Astrocyte (in vitro differentiated cells and primary cell): ENCODE data around the gene NDUFS3. TPM values are rescaled to one million over a fixed set of nuclear protein-coding genes. Genes with fewer than 3 reads are reported as not detected.
A peak's percentile ranks its signal among the peaks of the same experiment; 100 is the strongest.

Source experiments
- DNase-seq: peaks from one replicate; pipeline ENCODE4 v3.0.0-alpha.2; 2010; ENCODE audit warnings: low read depth
- FAIRE-seq: peaks from 2 replicates; lab custom pipeline; 2011; peaks lifted over from hg19 to GRCh38; lab: Jason Lieb, UNC
- H2AFZ ChIP-seq: 2 replicates; pipeline ENCODE4 v1.6.0; 2012; ENCODE audit warnings: low read depth, low read length, inconsistent platforms
- H3K27ac ChIP-seq: 2 replicates; pipeline ENCODE4 v1.5.1; 2011; ENCODE audit warnings: low read depth, low read length, inconsistent platforms
- H3K27me3 ChIP-seq: 2 replicates; pipeline ENCODE4 v1.6.0; 2011; ENCODE audit warnings: low read length, inconsistent platforms; ENCODE audit not compliant: insufficient read depth
- H3K36me3 ChIP-seq: 2 replicates; pipeline ENCODE4 v1.5.1; 2011; ENCODE audit warnings: low read length, inconsistent platforms; ENCODE audit not compliant: insufficient read depth
- H3K4me1 ChIP-seq: 2 replicates; pipeline ENCODE4 v1.5.1; 2011; ENCODE audit warnings: low read length, inconsistent platforms; ENCODE audit not compliant: insufficient read depth
- H3K4me2 ChIP-seq: 2 replicates; pipeline ENCODE4 v1.6.0; 2012; ENCODE audit warnings: low read length, inconsistent platforms
- H3K4me3 ChIP-seq: 2 replicates; pipeline ENCODE4 v1.5.1; 2011; ENCODE audit warnings: low read depth, mild to moderate bottlenecking, low read length, inconsistent platforms; ENCODE audit not compliant: insufficient read depth
- H3K79me2 ChIP-seq: 2 replicates; pipeline ENCODE4 v1.6.0; 2012; ENCODE audit warnings: mild to moderate bottlenecking, low read length, inconsistent platforms; ENCODE audit not compliant: insufficient read depth
- H3K9ac ChIP-seq: 2 replicates; pipeline ENCODE4 v1.6.0; 2012; ENCODE audit warnings: mild to moderate bottlenecking, low read length, inconsistent platforms
- H3K9me3 ChIP-seq: 2 replicates; pipeline ENCODE4 v1.5.1; 2012; ENCODE audit warnings: low read depth, mild to moderate bottlenecking, low read length, inconsistent platforms; ENCODE audit not compliant: insufficient read depth
- H4K20me1 ChIP-seq: 2 replicates; pipeline ENCODE4 v1.6.0; 2012; ENCODE audit warnings: low read length, inconsistent platforms; ENCODE audit not compliant: insufficient read depth
- H3K27ac Mint-ChIP-seq: one replicate; pipeline ENCODE4 v1.8.0; 2021; ENCODE audit warnings: mild to moderate bottlenecking, mixed read lengths; ENCODE audit not compliant: unreplicated experiment
- H3K27me3 Mint-ChIP-seq: one replicate; pipeline ENCODE4 v1.8.0; 2021; ENCODE audit warnings: low read depth, mixed read lengths; ENCODE audit not compliant: unreplicated experiment
- H3K36me3 Mint-ChIP-seq: one replicate; pipeline ENCODE4 v1.8.0; 2021; ENCODE audit warnings: low read depth, mixed read lengths; ENCODE audit not compliant: unreplicated experiment
- H3K4me1 Mint-ChIP-seq: one replicate; pipeline ENCODE4 v1.8.0; 2021; ENCODE audit warnings: low read depth, mixed read lengths; ENCODE audit not compliant: unreplicated experiment
- H3K4me3 Mint-ChIP-seq: one replicate; pipeline ENCODE4 v1.8.0; 2021; ENCODE audit warnings: mild to moderate bottlenecking, moderate library complexity, mixed read lengths; ENCODE audit not compliant: unreplicated experiment
- H3K9me3 Mint-ChIP-seq: one replicate; pipeline ENCODE4 v1.8.0; 2021; ENCODE audit warnings: mild to moderate bottlenecking, mixed read lengths; ENCODE audit not compliant: unreplicated experiment
- CTCF ChIP-seq: IDR thresholded peaks from 2 replicates; pipeline ENCODE4 v1.5.1; 2011; ENCODE audit warnings: low read depth, mild to moderate bottlenecking, inconsistent platforms, low read length, moderate library complexity; ENCODE audit not compliant: insufficient read depth
- EZH2 ChIP-seq: IDR thresholded peaks from 2 replicates; pipeline ENCODE4 v1.6.1; 2012; ENCODE audit warnings: mild to moderate bottlenecking, low read length, inconsistent platforms; ENCODE audit not compliant: insufficient read depth
- total RNA-seq: library from RNA; stranded (reverse); gene quantifications from 2 replicates; pipeline ENCODE4 v1.2.1, GENCODE V29; 2021

The NDUFS3 gene
- total RNA-seq, 1 donor from 2014 or later, result 80.7 TPM

DNA sequence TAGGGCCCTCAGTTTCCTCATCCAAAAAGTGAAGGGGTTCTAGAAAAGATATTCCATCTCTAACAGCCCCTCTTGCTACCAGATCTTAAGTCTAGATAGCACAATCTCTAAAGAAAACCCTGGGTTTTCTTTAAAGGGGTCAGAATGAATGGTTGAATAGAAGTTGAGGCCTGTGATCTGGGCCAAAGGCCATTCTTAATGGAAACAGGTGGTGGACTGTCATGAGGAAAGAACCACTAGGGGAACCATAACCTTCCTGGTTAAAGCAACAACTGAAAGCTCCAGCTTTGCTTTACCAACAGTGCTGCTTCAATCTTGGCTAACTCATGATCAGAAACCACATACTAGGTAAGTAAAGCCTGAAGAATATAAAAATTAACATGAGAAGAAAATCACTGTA, 27.8 kb upstream of the NDUFS3 start:
- Histone ChIP-seq H3K79me2 (peaks cover 72% of the 10 kb centered on the region), H3K4me2 (peak overlapping the region; percentile 89), H3K9me3 (no peaks in the 10 kb centered on the region), H2AFZ (no peak overlapping the region), H4K20me1 (peaks cover 60% of the 10 kb centered on the region), H3K36me3 (peaks cover 3% of the 10 kb centered on the region), H3K27me3 (no peaks in the 10 kb centered on the region), H3K27ac (no peak overlapping the region), H3K4me1 (peaks cover 6% of the 10 kb centered on the region), H3K4me3 (peak overlapping the region; percentile 83), H3K9ac (no peak overlapping the region)
- FAIRE-seq (no peak), DNase-seq (no peak)
- Mint-ChIP-seq H3K4me1 (peaks cover 13% of the 10 kb centered on the region), H3K4me3 (peak overlapping the region; percentile 99), H3K27ac (peak overlapping the region; percentile 99), H3K27me3 (no peaks in the 10 kb centered on the region), H3K36me3 (peaks cover 5% of the 10 kb centered on the region), H3K9me3 (no peaks in the 10 kb centered on the region)
- TF ChIP-seq CTCF (peak; percentile 45), EZH2 (no peak)

DNA sequence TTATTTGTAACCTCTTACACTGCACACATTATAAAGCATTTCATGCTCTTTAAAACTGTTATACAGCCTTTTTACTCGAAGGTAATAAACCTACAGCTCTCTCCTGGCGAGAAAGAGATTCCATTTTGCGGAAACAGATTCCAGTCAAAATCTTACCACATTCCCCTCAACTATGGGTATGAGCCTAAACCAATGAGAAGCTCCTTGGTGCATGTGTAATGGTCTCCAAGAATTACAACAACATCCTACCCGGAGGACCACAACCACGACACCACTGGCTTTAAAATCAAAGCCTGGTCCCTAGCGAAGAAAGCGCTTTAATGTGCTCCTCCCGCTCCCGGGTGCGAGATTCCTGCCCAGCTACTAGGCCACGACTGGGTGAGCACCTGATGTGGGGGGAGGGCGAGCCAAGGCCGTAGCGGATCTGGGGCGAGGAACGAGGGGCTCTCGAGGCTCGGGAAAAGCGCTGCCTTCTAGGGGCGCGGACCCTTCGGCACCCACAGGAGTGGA, 26.8 kb upstream of the NDUFS3 start:
- Histone ChIP-seq H4K20me1 (peaks cover 51% of the 10 kb centered on the region), H3K27ac (peak overlapping the region; percentile 83), H3K27me3 (no peaks in the 10 kb centered on the region), H3K4me1 (peaks cover 6% of the 10 kb centered on the region), H3K4me3 (peak overlapping the region; percentile 83), H3K79me2 (peaks cover 61% of the 10 kb centered on the region), H3K9me3 (no peaks in the 10 kb centered on the region), H3K36me3 (peaks cover under 1% of the 10 kb centered on the region), H2AFZ (peak overlapping the region; percentile 53), H3K4me2 (peak overlapping the region; percentile 89), H3K9ac (peak overlapping the region; percentile 95)
- Mint-ChIP-seq H3K4me1 (peaks cover 13% of the 10 kb centered on the region), H3K27me3 (no peaks in the 10 kb centered on the region), H3K4me3 (peak overlapping the region; percentile 99), H3K9me3 (no peaks in the 10 kb centered on the region), H3K27ac (peak overlapping the region; percentile 99), H3K36me3 (peaks cover 5% of the 10 kb centered on the region)
- TF ChIP-seq CTCF, result no peak
- no peak for TF ChIP-seq EZH2
- DNase-seq (peak; percentile 59), FAIRE-seq (no peak)
